ENCODE measurements around the gene SCN3A. TPM values are rescaled to one million over a fixed set of nuclear protein-coding genes. Genes with fewer than 3 reads are reported as not detected.

Gene SCN3A
- total and polyA plus RNA-seq, 2 of the 4 experiments (the other 2 are of a cell fraction), result 0.26 to 0.90 TPM

DNA sequence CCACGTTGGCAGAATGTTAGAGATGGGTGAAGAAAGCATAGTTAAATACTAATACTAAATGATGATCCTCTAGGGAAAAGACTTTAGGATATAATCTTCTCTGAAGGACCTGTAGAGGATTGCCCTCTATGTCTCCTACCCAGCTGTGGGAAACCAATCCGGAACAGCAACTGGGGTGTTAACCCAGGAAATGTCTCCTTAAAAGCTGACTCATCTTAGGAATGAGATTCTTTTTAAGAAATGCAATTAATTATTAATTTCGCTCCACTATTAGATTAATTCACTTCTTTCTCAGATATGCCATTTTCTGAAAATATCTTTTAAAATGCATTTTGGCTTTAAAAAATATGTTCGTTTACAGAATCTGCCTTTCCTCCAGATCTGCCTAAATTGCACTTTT, 7.4 kb downstream of the SCN3A start:
- dilution Hi-C loops (cut with HindIII; ENCODE audit: low sequenced_read_pairs, unreplicated experiment) (no loop called here), in situ Hi-C loops (cut with MboI; ENCODE audit: low sequenced_read_pairs) (loop anchor here (25.0 kb wide), 1 partner anchor 459 kb away; no protein-coding TSS in a partner anchor), intact Hi-C loops (cut with micrococcal nuclease) (no loop called here)
- H3K18ac ChIP-seq (ENCODE audit: low read depth, low read length), result no peak overlapping the region
- H4K8ac ChIP-seq (ENCODE audit: low read depth in 2 of 2, low read length in 2 of 2), result no peak overlapping the region
- H2BK20ac ChIP-seq (ENCODE audit: low read depth, low read length), result no peak overlapping the region
- H3K4me2 ChIP-seq (ENCODE audit: low read depth, low read length), result no peak overlapping the region
- H3K23ac ChIP-seq (ENCODE audit: low read depth, low read length), result no peak overlapping the region
- no peak overlapping the region for H4K5ac ChIP-seq (ENCODE audit: low read depth, low read length)
- TF ChIP-seq NFE2L2 (IDR thresholded peaks at IDR 0.05; ENCODE audit: low read depth, low read length) (no peak), CEBPB (IDR thresholded peaks at IDR 0.05; ENCODE audit: low read depth, low read length) (no peak), FOS (IDR thresholded peaks at IDR 0.05; ENCODE audit: low read depth, low read length) (no peak), SMC3 (IDR thresholded peaks at IDR 0.05; ENCODE audit: low read depth, low read length) (no peak), CHD1 (IDR thresholded peaks at IDR 0.05; ENCODE audit: low read depth, low read length) (no peak), RFX5 (IDR thresholded peaks at IDR 0.05; ENCODE audit: low read depth, low read length) (no peak), BHLHE40 (IDR thresholded peaks at IDR 0.05; ENCODE audit: low read depth, low read length) (no peak), MAFK (IDR thresholded peaks at IDR 0.05; ENCODE audit: low read depth, low read length) (no peak), RCOR1 (IDR thresholded peaks at IDR 0.05; ENCODE audit: insufficient replicate concordance, low read length) (no peak)
- TF ChIP-seq, protein P1, sequence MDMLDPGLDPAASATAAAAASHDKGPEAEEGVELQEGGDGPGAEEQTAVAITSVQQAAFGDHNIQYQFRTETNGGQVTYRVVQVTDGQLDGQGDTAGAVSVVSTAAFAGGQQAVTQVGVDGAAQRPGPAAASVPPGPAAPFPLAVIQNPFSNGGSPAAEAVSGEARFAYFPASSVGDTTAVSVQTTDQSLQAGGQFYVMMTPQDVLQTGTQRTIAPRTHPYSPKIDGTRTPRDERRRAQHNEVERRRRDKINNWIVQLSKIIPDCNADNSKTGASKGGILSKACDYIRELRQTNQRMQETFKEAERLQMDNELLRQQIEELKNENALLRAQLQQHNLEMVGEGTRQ (IDR thresholded peaks at IDR 0.05; ENCODE audit: low read depth, low read length), result no peak
- TF ChIP-seq, protein P2, sequence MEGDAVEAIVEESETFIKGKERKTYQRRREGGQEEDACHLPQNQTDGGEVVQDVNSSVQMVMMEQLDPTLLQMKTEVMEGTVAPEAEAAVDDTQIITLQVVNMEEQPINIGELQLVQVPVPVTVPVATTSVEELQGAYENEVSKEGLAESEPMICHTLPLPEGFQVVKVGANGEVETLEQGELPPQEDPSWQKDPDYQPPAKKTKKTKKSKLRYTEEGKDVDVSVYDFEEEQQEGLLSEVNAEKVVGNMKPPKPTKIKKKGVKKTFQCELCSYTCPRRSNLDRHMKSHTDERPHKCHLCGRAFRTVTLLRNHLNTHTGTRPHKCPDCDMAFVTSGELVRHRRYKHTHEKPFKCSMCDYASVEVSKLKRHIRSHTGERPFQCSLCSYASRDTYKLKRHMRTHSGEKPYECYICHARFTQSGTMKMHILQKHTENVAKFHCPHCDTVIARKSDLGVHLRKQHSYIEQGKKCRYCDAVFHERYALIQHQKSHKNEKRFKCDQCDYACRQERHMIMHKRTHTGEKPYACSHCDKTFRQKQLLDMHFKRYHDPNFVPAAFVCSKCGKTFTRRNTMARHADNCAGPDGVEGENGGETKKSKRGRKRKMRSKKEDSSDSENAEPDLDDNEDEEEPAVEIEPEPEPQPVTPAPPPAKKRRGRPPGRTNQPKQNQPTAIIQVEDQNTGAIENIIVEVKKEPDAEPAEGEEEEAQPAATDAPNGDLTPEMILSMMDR (conservative IDR thresholded peaks at IDR 0.05; ENCODE audit: low read depth, low read length), result no peak
- H3K14ac ChIP-seq (replicated peaks; ENCODE audit: low read depth, low read length), result no peak overlapping the region
- H3K9me1 ChIP-seq (ENCODE audit: insufficient read depth, low read length), result no peaks in the 10 kb centered on the region
- no peaks in the 10 kb centered on the region for H3K79me1 ChIP-seq (ENCODE audit: low read depth in 1 of 2, low read length in 2 of 2)
- ATAC-seq (ENCODE audit: low read depth) (no peak), DNase-seq (no peak)
- H3K4ac ChIP-seq (ENCODE audit: low read depth, low read length), result no peak overlapping the region
- no CpG with 5 or more reads among the region's 4 CpGs for WGBS, 2 experiments (ENCODE audit: extremely low coverage in 2 of 2, insufficient read length in 1 of 2)
- no peak overlapping the region for H3K56ac ChIP-seq (ENCODE audit: extremely low read depth, insufficient read depth, low read length)
- POLR2A ChIA-PET (ENCODE audit: unreplicated experiment), result no interaction called here
- CTCF ChIA-PET, result no interaction called here
- H4K20me1 ChIP-seq (ENCODE audit: insufficient read depth, low read length), result no peaks in the 10 kb centered on the region
- H3K4me1 ChIP-seq (ENCODE audit: control insufficient read depth, insufficient read depth, low read length), result no peaks in the 10 kb centered on the region
- no peak overlapping the region for H3K4me3 ChIP-seq (ENCODE audit: insufficient read depth, low read depth, low read length)
- no peak overlapping the region for H3K27ac ChIP-seq (ENCODE audit: insufficient read depth, low read length)
- H2AK9ac ChIP-seq (replicated peaks; ENCODE audit: low read depth, low read length, poor library complexity), result no peak overlapping the region
- no peaks in the 10 kb centered on the region for H3K9me3 ChIP-seq (ENCODE audit: control insufficient read depth, insufficient read depth, low read length)
- no peak overlapping the region for H4K91ac ChIP-seq (ENCODE audit: insufficient read depth, low read depth, low read length)
- H3K9ac ChIP-seq (ENCODE audit: low read depth, low read length), result no peak overlapping the region
- H3K36me3 ChIP-seq (ENCODE audit: control insufficient read depth, insufficient read depth, low read length), result no peaks in the 10 kb centered on the region
- no TSS peak for BruUV-seq (replicated peaks)
- H2BK120ac ChIP-seq (ENCODE audit: low read depth, low read length), result no peak overlapping the region
- H2BK15ac ChIP-seq (ENCODE audit: low read depth, low read length), result no peak overlapping the region
- H2AFZ ChIP-seq (replicated peaks; ENCODE audit: low read length, poor library complexity), result no peak overlapping the region
- no peak overlapping the region for H2AK5ac ChIP-seq (ENCODE audit: low read depth, low read length)
- H2BK5ac ChIP-seq (ENCODE audit: low read depth, low read length, poor library complexity, severe bottlenecking), result no peak overlapping the region
- no peaks in the 10 kb centered on the region for H3K27me3 ChIP-seq (ENCODE audit: control insufficient read depth, insufficient read depth, low read length)

Data from IMR-90 (cell line).